Fibroblast of skin of scalp (primary cell): ENCODE measurements around the gene BACH2.
"Not testable (repeated sequence)": the region's sequence is repeated elsewhere in the genome, so short reads cannot be mapped to it uniquely, and the experiment has no call there.

Experiments
- DNase-seq: peaks from one replicate; pipeline ENCODE4 v3.0.0-alpha.2; 2013

Gene BACH2

DNA sequence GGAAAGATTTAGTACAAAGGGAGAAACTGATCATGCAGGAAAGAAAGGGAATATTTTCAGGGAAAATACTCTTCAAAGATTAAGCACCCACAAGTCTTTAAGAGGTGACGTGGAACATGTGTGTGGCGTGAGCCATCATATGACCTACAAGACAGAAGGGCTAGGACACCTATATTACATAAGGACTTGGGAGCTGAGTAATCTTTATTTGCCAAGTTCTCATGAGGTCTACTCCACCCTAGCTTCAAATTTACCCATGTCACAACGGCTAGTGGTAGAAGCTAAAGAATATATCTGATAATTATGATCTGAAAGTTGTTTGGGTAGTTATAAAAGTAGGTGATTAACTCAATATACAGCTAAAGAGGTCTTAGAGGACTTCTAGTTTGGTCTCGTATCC, 234.6 kb downstream of the BACH2 start:
- DNase-seq, result no peak

DNA sequence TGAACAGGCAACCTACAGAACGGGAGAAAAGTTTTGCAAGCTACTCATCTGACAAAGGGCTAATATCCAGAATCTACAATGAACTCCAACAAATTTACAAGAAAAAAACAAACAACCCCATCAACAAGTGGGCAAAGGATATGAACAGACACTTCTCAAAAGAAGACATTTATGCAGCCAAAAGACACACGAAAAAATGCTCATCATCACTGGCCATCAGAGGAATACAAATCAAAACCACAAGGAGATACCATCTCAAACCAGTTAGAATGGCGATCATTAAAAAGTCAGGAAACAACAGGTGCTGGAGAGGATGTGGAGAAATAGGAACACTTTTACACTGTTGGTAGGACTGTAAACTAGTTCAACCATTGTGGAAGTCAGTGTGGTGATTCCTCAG, 237.5 kb downstream of the BACH2 start:
- not testable (repeated sequence) for DNase-seq

DNA sequence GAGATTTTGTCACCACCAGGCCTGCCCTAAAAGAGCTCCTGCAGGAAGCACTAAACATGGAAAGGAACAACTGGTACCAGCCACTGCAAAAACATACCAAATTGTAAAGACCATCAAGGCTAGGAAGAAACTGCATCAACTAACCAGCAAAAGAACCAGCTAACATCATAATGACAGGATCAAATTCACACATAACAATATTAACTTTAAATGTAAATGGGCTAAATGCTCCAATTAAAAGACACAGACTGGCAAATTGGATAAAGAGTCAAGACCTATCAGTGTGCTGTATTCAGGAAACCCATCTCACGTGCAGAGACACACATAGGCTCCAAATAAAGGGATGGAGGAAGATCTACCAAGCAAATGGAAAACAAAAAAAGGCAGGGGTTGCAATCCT, 240.7 kb downstream of the BACH2 start:
- not testable (repeated sequence) for DNase-seq

DNA sequence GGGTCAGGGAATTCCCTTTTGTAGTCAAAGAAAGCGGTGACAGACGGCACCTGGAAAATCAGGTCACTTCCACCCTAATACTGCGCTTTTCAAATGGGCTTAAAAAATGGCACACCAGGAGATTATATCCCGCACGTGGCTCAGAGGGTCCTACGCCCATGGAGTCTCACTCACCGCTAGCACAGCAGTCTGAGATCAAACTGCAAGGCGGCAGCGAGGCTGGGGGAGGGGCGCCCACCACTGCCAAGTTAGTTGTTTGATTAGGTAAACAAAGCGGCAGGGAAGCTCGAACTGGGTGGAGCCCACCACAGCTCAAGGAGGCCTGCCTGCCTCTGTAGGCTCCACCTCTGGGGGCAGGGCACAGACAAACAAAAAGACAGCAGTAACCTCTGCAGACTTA, 242.4 kb downstream of the BACH2 start:
- DNase-seq, result not testable (repeated sequence)

DNA sequence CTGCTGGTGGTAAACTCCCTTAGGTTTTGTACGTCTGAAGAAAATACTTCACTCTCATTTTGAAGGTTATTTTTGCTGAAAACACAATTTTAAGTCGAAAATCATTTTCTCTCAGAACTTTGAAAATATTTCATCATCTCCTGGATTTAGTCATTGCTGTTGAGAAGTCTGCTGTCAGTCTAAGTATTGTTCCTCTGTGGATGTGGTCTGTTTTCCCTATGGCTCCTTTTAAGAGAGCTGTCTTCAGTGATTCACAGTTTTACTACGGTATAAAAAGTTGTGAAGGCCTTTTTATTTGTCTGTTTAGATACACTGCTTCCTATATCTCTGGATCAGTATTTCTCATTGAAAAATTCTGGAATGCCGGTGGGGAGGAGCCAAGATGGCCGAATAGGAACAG, 243.0 kb downstream of the BACH2 start:
- DNase-seq, result no peak

DNA sequence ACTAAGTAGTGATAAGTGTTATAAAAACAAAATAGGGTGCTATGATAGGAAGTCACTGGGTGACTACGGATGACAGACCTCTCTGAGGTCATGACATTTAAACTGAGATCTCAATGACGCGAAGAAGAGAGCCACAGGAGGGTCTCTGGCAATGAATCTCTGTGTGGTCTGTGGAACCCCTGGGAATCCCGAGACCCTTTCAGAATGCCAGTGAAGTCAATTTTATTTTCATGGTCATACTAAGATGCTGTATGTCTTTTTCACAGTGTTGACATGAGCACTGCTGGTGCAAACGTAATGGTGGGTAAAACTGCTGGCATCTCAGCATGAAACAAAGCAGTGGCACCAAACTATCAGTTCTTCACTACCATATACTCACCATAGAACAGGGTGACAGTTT, 247.3 kb downstream of the BACH2 start:
- no peak for DNase-seq

DNA sequence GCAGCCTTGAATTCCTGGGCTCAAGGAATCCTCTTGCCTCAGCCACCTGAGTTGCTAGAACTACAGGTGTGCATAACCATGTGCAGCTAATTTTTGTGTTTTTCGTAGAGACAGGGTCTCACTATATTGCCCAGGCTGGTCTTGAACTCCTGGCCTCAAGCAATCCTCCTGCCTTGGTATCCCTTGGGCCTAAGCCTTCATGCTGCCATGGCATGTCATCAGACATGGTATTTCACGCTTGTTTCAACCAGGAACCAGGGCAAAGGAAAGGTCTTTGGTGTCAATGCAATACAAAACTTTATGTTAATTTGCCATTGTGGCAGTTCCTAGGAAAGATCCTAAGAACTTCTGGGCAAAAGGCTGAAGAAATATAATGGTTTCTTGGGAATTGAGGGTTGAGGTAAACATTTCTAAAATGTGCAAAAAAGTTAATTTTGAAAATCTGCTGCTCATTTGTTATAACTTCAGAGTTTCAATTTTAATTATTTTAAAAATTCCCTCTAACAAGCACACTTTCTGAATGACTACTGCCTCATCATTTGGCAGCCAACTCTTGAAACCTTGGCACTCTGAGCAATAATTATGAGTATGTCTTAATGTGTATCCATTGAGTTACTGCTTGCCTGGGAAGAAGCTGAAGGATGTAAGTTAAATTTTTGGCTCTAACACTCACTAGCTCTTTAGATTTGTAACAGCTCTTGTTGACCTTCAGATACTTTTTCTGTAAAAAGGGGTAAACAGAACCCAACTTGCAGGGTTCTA, 248.3 kb downstream of the BACH2 start:
- no peak for DNase-seq

DNA sequence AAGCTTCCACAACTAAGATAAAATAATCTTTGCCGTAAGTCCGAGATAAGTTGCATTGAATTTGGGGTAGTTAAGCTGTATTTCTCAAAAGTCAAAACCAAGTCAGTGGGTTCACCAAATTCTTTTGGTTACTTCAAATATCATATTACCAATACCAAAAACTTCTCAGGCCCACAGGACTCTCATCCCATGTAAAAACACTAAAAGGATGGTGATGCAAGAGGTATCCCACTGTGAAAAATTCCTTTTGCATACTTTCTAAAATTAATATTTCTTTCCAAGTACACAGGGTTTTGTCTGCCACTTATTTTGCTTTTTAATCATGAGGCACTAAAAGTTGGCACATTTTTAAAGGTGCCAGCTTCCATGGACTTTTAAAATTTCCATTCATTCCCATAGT, 251.1 kb downstream of the BACH2 start:
- peak; percentile 93 for DNase-seq

DNA sequence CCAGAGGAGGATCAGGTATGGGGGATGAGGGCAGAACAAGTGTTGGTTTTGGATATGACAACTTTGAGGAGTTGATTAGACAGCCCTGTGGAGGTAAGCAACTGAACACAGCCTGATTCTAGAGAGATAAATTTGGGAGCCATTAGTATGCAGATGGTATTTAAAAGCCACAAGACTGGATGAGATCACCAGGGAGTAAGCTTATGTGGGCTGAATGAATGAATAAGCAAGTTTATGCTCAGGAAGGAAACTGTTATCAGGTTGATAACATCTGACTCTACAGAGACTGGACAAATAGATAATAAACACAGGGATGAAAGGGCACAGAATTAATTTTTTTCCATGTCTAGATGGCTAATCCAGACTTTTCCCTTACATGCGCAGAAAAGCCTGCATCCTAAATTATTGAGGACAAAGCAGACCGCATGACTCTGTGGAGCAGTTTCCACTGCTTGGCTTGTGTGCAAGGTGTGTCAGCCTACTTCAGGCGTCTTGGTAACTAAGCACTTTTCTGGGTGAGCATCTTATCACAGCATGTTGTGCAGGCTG, 251.7 kb downstream of the BACH2 start:
- DNase-seq, result peak; percentile 84

DNA sequence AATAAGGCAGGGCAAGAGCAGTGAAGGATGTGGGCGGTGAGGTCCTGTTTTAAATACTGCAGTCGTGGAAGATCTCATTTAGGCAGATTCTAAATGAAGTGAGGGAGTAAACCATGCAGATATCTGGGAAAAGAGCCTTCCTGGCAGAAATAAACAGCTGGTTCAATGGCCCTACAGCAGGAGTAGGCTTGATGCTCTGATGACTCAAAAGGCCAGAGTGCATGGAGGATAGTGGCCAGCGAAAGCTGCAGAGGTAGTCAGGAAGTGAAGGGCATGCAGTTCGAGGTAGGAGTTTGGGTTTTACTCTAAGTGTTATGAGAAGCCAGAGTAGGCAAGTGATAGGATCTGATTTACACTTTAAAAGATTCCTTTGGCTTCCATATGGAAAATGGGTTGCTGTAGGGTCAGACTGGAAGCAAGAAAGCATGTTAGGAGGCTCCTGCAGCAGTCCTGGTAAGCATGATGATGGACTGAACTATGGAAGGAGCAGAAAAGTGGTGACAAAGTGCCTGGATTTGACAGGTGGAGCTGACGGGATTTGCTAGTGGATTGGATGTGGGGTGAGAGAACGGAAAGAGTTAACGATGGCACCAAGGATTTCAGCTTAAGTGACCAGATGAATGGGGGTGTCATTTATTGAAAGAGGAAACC, 252.3 kb downstream of the BACH2 start:
- DNase-seq, result no peak

DNA sequence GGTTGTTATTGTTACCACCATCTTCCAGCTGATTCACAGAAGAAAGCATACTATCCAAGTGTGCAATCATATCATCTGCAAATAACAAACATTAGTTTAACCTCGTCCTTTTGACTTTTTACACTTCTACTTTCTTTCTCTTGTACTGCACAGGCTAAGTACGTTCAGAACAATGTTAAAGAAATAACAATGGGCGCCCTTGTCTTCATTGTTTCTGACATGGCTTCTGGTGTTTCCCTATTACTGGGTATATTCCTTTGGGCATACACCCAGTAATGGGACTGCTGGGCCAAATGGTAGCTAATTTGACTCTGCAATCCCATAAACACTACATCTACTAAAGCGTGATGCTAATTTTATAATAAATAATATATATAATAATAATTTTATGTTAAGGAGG, 255.7 kb downstream of the BACH2 start:
- no peak for DNase-seq

DNA sequence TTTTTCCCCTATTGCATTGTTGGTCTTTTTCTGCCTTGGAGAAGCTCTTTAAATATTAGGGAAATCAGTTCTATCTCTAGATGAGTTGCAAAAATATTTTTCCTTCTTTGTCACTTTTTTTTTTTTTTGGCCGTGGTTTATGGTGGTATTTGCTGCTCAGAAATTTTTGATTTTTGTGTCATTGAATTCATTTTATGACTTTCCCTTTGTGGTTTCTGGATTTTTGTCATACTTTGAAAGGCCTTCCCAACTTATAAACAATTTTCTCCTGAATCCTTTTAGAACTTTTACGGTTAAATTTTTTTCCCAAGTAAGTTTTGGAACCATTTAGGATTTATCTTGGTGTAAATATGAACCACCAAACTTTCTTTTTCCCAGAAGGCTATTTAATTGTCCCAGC, 256.7 kb downstream of the BACH2 start:
- DNase-seq, result peak; percentile 93

DNA sequence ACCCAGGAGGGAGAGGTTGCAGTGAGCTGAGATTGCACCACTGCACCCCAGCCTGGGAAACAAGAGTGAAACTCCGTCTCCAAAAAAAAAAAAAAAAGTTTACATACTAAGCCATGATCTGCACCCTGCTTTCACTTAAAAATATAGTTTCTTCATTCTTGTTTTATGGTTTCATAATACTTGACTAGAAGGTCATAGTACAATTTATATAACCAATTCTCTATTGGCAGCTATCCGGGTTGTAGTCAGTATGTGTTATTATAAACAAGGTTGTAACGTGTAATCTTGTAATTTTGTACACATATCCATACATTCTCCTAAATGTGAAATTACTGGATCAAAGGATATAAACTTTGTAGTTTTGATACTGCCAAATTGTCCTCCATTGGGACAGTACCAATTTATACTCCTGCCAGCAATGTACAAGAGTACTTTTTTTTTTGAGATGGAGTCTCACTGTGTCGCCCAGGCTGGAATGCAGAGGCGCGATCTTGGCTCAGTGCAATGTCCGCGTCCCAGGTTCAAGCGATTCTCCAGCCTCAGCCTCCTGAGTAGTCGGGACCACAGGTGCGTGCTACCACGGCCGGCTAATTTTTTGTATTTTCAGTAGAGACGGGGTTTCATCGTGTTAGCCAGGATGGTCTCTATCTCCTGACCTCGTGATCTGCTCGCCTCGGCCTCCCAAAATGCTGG, 257.5 kb downstream of the BACH2 start:
- DNase-seq, result no peak

DNA sequence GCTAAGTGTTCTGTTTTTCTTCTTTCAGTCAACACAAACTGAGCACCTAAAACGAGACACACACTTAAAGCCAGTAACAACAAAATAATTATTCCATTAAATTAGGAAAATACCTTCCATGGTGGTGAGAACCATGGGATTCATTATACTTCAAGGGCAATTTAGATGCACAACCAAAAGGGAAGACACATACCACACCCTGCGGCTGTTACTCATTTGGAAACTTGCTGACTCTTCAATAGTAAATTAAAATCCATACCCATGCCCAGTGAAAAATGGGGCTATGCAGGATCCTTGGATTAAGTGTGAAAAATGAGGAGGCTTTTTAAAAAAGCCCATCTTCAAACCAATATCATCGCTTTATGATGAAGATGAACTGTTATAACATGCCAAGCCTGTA, 259.7 kb downstream of the BACH2 start:
- no peak for DNase-seq

DNA sequence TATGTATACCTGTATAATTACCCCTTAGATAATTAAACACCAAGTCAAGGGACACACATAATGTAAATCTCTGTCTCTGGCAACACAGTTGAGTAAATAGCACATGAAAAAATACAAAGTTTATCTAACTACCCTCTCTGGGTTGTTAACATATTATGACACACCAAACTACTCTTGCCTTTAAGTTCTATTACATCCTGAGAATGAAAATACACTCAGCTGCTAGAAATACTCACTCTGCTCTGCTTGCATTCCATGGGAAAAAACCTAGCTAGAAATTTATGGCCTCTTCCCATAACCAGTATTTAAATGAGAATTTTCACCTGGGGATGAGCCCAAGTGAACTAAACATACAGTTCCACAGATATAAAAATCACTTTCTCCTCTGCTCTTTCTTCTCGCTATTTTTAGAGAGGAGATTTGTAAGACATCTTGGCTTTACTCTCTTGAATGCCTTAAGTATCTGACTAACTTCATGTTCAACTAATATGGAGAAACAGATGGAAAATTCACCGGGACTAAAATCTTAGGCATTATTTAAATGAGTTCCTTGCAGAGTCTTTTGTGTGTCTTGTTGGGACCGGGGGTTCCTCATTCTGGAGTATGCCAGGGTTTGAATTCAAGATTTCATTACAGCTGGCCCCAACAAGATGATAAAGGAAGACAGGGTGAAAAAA, 261.5 kb downstream of the BACH2 start:
- peak; percentile 24 for DNase-seq

DNA sequence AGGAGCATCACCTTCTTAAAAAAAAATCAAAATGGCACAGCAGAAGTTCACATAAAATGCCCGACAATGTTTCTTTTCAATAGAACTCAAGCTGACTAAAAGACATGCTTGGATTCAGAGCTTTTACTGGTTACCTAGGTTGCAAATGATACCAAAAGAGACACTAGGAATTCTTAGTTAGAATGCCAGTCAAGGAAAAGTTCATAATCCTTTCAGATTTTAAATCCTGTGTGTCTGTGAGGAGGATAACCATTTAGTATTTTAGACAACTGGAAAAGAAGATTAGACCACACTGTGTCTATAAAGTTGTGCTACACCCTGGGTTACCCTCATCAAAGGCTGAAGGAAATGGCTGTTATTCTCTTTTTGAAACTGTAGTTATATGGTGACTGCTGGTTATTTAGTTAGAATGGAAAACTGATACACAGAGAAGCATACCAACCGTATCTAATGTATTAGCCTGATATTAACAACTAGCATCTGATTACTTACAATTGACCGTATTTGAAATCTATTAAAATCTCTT, 262.8 kb downstream of the BACH2 start:
- DNase-seq, result no peak

DNA sequence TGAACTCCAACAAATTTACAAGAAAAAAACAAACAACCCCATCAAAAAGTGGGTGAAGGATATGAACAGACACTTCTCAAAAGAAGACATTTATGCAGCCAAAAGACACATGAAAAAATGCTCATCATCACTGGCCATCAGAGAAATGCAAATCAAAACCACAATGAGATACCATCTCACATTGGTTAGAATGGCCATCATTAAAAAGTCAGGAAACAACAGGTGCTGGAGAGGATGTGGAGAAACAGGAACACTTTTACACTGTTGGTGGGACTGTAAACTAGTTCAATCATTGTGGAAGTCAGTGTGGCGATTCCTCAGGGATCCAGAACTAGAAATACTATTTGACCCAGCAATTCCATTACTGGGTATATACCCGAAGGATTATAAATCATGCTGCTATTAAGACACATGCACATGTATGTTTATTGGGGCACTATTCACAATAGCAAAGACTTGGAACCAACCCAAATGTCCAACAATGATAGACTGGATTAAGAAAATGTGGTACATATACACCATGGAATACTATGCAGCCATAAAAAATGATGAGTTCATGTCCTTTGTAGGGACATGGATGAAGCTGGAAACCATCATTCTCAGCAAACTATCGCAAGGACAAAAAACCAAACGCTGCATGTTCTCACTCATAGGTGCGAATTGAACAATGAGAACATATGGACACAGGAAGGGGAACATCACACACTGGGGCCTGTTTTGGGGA, 264.0 kb downstream of the BACH2 start:
- not testable (repeated sequence) for DNase-seq

DNA sequence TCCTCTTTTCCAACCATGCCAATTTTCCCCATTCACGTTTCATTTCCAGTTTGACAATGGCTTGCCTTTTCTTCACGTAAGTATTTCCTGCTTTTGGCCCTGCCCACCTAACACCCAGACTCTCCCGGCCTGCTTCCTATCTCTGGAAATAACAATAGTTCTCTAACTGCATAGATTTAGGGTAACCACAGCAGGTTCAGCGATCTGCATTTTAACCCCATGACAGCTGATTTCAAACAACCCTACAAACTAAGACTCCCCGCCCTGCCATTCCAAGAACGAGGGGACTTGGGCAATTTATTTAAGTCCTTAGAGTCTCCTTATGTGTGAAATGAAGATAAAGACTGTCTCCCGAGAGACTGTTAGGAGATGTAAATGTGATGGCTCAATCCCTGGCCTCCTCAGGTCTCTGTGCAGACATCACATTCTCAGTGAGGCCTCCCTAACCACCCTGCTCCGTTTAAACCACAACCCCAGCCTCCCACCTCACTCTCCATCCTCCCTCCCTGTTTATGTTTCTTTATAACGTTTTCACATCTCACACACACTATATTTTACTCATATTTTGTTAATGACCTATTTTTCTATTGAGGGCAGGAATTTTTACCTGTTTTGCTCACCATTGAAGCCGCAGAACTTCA, 267.5 kb downstream of the BACH2 start:
- DNase-seq, result no peak

DNA sequence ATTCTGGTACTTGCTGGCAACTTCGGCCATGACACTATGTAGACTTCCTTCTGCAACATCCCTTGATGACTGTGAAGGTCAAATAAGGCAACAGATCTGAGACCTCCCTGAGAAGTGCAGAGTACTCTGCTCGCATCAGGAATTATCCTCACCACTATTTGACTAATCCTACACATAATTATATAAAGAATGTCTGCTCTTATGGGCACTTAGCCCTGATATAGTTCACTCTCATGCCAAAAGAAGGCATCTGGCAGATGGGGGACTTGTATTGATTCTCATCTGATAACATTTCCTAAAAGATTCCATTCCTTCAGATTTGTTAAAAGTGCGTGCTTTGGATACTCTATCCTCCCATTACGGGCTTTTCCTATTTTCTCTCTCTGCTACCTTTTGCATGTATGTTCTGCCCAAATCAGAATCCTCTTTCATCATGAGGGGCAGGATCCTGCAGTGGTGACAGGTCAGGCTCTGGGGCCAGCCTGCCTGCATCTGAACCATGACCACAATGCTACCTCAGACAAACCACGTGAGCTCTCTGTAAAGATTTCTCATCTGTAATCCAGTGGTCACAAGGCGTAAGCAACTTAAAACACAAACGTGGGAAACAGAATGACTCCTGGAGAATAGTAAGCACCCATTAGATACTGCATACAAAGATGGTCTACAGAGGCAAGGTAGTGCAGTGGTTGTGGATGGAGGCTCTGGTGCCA, 268.4 kb downstream of the BACH2 start:
- peak; percentile 40 for DNase-seq

DNA sequence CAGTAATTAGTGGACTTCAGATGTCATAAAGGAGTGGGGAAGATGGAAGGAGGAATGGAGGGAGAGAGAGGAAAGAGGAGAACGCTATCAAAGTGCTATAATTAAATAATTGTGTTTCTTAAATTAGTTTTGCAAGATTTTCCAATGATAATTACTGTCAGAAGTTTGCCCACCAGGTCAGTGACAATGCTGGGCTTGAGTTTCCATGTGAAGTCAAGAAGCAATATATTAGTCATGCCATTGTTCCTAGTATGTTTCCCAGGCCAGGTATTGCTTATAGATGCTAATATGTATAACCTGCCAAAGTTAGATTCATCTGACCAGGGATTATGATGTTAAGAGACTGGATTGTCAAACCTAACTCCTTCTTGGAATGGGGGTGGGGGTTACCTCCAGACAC, 270.4 kb downstream of the BACH2 start:
- no peak for DNase-seq
